Vagina (tissue), 2 donors: ENCODE results near the gene LONRF3. TPM values are rescaled to one million over a fixed set of nuclear protein-coding genes. Genes with fewer than 3 reads are reported as not detected.
"Not testable (repeated sequence)": the region's sequence is repeated elsewhere in the genome, so short reads cannot be mapped to it uniquely, and the experiment has no call there.

ENCODE experiments used
- DNase-seq, 2 donors: peaks; one replicate each; pipeline ENCODE4 v3.0.0-alpha.2; 2017; ENCODE audit errors: extremely low spot score in 2 of 2
- H3K27ac ChIP-seq: fragments of 200-600 bp; sonication (generic); one replicate; pipeline ENCODE4 v1.5.1; 2019
- H3K27me3 ChIP-seq: fragments of 200-600 bp; sonication (generic); one replicate; pipeline ENCODE4 v1.5.1; 2019
- H3K36me3 ChIP-seq, 2 donors: fragments of 200-600 bp; sonication (generic); one replicate each; pipeline ENCODE4 v1.5.1; 2017 to 2019
- H3K4me1 ChIP-seq: fragments of 200-600 bp; sonication (generic); one replicate; pipeline ENCODE4 v1.5.1; 2019
- H3K4me3 ChIP-seq, 2 donors: fragments of 200-600 bp; sonication (generic); 1 replicate in 1 of 2; 2 replicates in 1 of 2; pipeline ENCODE4 v1.5.1; 2016 to 2019
- H3K9me3 ChIP-seq: fragments of 200-600 bp; sonication (generic); one replicate; pipeline ENCODE4 v1.5.1; 2019
- POLR2A ChIP-seq, 2 donors: fragments of 450-650 bp; IDR thresholded peaks; one replicate each; pipeline ENCODE4 v1.6.1; 2017; ENCODE audit warnings: antibody characterized with exemption in 2 of 2, mild to moderate bottlenecking in 2 of 2, moderate library complexity in 2 of 2
- POLR2AphosphoS5 ChIP-seq, 2 donors: sonication (generic); formaldehyde crosslinking; IDR thresholded peaks; one replicate each; pipeline ENCODE4 v1.9.0; 2017; ENCODE audit warnings: antibody characterized with exemption in 2 of 2, mild to moderate bottlenecking in 2 of 2, low read depth in 1 of 2; ENCODE audit not compliant: insufficient read depth in 1 of 2
- intact Hi-C: fragments of 100-400 bp; cut with DNase I; formaldehyde crosslinking; loops from one replicate; pipeline ENCODE4 v1.15.1; 2023
- total RNA-seq: library from RNA; depleted of rRNA; stranded (reverse); fragments of >200 nt; gene quantifications from one replicate; pipeline ENCODE4 v1.2.3, GENCODE V29; 2016
- TF ChIP-seq, protein P1 (sequence below), 3 experiments: fragments of 450-650 bp in 2 of 3; fragments of 200-600 bp in 1 of 3; sonication (generic) in 1 of 3; IDR thresholded peaks; one replicate each; pipeline ENCODE4 v1.5.1; 2017 to 2019; ENCODE audit warnings: antibody characterized with exemption in 3 of 3, mild to moderate bottlenecking in 2 of 3, moderate library complexity in 2 of 3

Gene LONRF3
- total RNA-seq, 1 donor from 2014 or later: 9.8 TPM

DNA sequence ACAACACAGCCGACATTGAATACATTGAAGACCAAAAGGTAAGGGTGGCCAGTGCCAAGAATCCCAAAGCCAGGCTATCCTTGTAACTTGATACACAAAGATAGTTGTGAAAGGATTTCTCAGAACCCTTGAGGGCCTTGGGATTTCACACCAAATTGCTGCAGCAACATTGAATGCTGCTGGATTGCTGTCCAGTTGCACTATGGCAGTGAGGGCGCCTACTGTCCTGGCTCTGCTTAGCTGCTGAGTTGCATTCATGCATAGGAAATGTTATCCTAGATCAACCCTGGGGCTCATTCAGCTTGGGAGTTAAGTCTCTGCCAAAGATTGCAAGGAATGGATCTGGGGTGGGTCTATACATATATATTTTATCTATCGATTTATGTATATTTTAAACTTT, 38.7 kb downstream of the LONRF3 start:
- no peaks in the 10 kb centered on the region for H3K9me3 ChIP-seq
- no peak overlapping the region for H3K4me3 ChIP-seq
- H3K27ac ChIP-seq: no peak overlapping the region
- no peaks in the 10 kb centered on the region for H3K27me3 ChIP-seq
- no peaks in the 10 kb centered on the region for H3K4me1 ChIP-seq
- TF ChIP-seq, protein P1, sequence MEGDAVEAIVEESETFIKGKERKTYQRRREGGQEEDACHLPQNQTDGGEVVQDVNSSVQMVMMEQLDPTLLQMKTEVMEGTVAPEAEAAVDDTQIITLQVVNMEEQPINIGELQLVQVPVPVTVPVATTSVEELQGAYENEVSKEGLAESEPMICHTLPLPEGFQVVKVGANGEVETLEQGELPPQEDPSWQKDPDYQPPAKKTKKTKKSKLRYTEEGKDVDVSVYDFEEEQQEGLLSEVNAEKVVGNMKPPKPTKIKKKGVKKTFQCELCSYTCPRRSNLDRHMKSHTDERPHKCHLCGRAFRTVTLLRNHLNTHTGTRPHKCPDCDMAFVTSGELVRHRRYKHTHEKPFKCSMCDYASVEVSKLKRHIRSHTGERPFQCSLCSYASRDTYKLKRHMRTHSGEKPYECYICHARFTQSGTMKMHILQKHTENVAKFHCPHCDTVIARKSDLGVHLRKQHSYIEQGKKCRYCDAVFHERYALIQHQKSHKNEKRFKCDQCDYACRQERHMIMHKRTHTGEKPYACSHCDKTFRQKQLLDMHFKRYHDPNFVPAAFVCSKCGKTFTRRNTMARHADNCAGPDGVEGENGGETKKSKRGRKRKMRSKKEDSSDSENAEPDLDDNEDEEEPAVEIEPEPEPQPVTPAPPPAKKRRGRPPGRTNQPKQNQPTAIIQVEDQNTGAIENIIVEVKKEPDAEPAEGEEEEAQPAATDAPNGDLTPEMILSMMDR (IDR thresholded peaks at IDR 0.05): no peak
- TF ChIP-seq POLR2A (IDR thresholded peaks at IDR 0.05) (no peak), POLR2AphosphoS5 (IDR thresholded peaks at IDR 0.05; ENCODE audit: insufficient read depth in 1 of 2, low read depth in 1 of 2) (no peak)
- intact Hi-C loops: no loop called here
- no peak for DNase-seq
- H3K36me3 ChIP-seq: no peaks in the 10 kb centered on the region

- Histone ChIP-seq H3K9me3 (no peaks in the 10 kb centered on the region), H3K4me3 (no peak overlapping the region), H3K36me3 (no peaks in the 10 kb centered on the region), H3K27ac (no peak overlapping the region), H3K27me3 (no peaks in the 10 kb centered on the region), H3K4me1 (no peaks in the 10 kb centered on the region)
- intact Hi-C loops: no loop called here
- no peak for DNase-seq
- no peak for TF ChIP-seq POLR2A (IDR thresholded peaks at IDR 0.05)
- no peak for TF ChIP-seq POLR2AphosphoS5 (IDR thresholded peaks at IDR 0.05; ENCODE audit: insufficient read depth in 1 of 2, low read depth in 1 of 2)
- TF ChIP-seq, protein P1 (IDR thresholded peaks at IDR 0.05): no peak
Observed at GRCh38 chrX:119015407-119016237, 41.2 kb downstream of the LONRF3 start.

DNA sequence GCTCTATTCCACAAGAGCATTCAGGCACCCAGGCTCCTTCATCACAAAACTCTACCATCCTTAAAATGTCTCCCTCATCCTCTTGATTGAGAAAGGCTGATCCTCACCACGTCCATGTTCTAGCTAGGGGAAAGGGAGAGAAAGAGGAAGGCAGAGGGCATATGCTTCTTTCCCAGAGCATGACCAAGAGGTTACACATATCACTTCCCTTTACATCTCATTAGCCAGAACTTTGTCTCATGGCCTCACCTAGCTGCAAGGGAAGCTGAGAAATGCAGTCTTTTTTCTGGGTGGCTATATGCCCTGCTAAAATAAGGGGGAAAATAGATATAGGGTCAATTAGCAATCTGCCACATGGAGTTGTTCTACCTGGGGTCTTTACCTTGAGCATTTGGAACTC, 42.7 kb downstream of the LONRF3 start:
- intact Hi-C loops: no loop called here
- H3K36me3 ChIP-seq: no peaks in the 10 kb centered on the region
- no peaks in the 10 kb centered on the region for H3K4me1 ChIP-seq
- no peaks in the 10 kb centered on the region for H3K27me3 ChIP-seq
- DNase-seq: no peak
- H3K27ac ChIP-seq: no peak overlapping the region
- no peaks in the 10 kb centered on the region for H3K9me3 ChIP-seq
- TF ChIP-seq POLR2AphosphoS5 (IDR thresholded peaks at IDR 0.05; ENCODE audit: insufficient read depth in 1 of 2, low read depth in 1 of 2) (no peak), POLR2A (IDR thresholded peaks at IDR 0.05) (no peak)
- TF ChIP-seq, protein P1 (IDR thresholded peaks at IDR 0.05): no peak
- no peak overlapping the region for H3K4me3 ChIP-seq

DNA sequence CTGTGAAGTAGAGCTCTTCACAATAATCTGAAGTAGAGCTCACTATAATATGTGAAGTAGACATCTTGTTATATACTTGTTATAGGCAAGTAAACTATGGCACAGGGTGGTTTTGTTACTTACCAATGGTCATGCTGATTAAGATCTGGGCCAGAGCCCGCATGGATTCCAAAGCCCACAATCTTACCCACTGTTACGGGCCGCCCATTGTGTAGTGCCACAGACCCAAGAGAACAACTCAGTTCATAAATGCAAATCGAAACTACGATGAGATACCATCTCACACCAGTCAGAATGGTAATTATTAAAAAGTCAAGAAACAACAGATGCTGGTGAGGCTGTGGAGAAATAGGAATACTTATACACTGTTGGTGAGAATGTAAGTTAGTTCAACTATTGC, 51.5 kb downstream of the LONRF3 start:
- DNase-seq: no peak
- H3K36me3 ChIP-seq: no peaks in the 10 kb centered on the region
- no peaks in the 10 kb centered on the region for H3K4me1 ChIP-seq

DNA sequence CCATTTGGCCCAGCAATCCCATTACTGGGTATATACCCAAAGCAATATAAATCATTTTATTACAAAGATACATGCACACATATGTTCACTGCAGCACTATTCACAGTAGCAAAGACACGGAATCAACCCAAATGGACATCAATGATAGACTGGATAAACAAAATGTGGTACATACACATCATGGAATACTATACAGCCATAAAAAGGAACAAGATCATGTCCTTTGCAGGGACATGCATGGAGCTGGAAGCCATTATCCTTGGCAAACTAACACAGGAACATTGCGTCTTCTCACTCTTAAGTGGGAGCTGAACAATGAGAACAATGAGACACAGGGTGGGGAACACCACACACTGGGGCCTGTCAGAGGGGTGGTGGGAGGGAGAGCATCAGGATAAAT, 51.9 kb downstream of the LONRF3 start:
- H3K27me3 ChIP-seq, H3K27ac ChIP-seq, H3K9me3 ChIP-seq, H3K4me3 ChIP-seq, intact Hi-C loops, H3K4me1 ChIP-seq, H3K36me3 ChIP-seq, DNase-seq: not testable (repeated sequence)

More for the DNA sequence above, 51.5 kb downstream of the LONRF3 start:
- Histone ChIP-seq H3K9me3 (no peaks in the 10 kb centered on the region), H3K27me3 (no peaks in the 10 kb centered on the region), H3K4me3 (no peak overlapping the region), H3K27ac (no peak overlapping the region)
- intact Hi-C loops: no loop called here
- TF ChIP-seq, protein P1 (IDR thresholded peaks at IDR 0.05): no peak
- TF ChIP-seq POLR2AphosphoS5 (IDR thresholded peaks at IDR 0.05; ENCODE audit: insufficient read depth in 1 of 2, low read depth in 1 of 2) (no peak), POLR2A (IDR thresholded peaks at IDR 0.05) (no peak)

- H3K4me3 ChIP-seq, H3K9me3 ChIP-seq, DNase-seq, H3K27ac ChIP-seq, H3K36me3 ChIP-seq, H3K27me3 ChIP-seq, intact Hi-C loops, H3K4me1 ChIP-seq: not testable (repeated sequence)
Observed at GRCh38 chrX:119027960-119028732, 53.7 kb downstream of the LONRF3 start.
